Hematopoietic multipotent progenitor cell (in vitro differentiated cells): ENCODE data around the gene POLR1D. TPM values are rescaled to one million over a fixed set of nuclear protein-coding genes. Genes with fewer than 3 reads are reported as not detected.

Experiments
- DNase-seq, 3 donors: peaks; one replicate each; pipeline ENCODE4 v3.0.0-alpha.2; 2011 to 2015; ENCODE audit warnings: low read depth in 2 of 3, low spot score in 2 of 3
- total RNA-seq: library from RNA; depleted of rRNA; stranded (reverse); fragments of >200 nt; gene quantifications from one replicate; pipeline ENCODE4 v1.2.3, GENCODE V29; 2012

The POLR1D gene
- total RNA-seq, 1 donor = 68.7 TPM

- DNase-seq = no peak
Observed at GRCh38 chr13:27670861-27671260, 49.2 kb downstream of the POLR1D start.

GRCh38 chr13:27672025-27672424, 50.3 kb downstream of the POLR1D start:
- no peak for DNase-seq

Other genes starting within 250 kb of the POLR1D start
- gene GTF3A, start 197.3 kb upstream of the POLR1D start, total RNA-seq = 164 TPM
- gene MTIF3, start 171.3 kb upstream of the POLR1D start, total RNA-seq = 24.8 TPM
- 7.0 TPM for gene LNX2, start 1.4 kb upstream of the POLR1D start, total RNA-seq
- gene GSX1, start 170.6 kb downstream of the POLR1D start, total RNA-seq = not detected